CD14-positive monocyte (primary cell): Measurements from ENCODE around the gene TDRD1. TPM values are rescaled to one million over a fixed set of nuclear protein-coding genes. Genes with fewer than 3 reads are reported as not detected.

Experiments
- DNase-seq, 3 donors: peaks; one replicate each; pipeline ENCODE4 v3.0.0-alpha.2; 2011 to 2022
- H2AFZ ChIP-seq: 2 replicates; pipeline ENCODE4 v1.6.0; 2012; ENCODE audit warnings: mild to moderate bottlenecking, low read depth, low read length, inconsistent platforms; ENCODE audit not compliant: insufficient read depth, poor library complexity, severe bottlenecking
- H3K27ac ChIP-seq, 2 donors: 1 replicate in 1 of 2; 2 replicates in 1 of 2; pipeline ENCODE4 v1.5.1; 2012 to 2013; ENCODE audit warnings: low read length in 2 of 2, control low read depth in 1 of 2, inconsistent platforms in 1 of 2, low read depth in 1 of 2, mild to moderate bottlenecking in 1 of 2
- H3K27me3 ChIP-seq, 2 donors: one replicate each; pipeline versions ENCODE4 v1.6.0 to v1.6.1; 2011 to 2013; ENCODE audit warnings: low read length in 2 of 2; ENCODE audit not compliant: control insufficient read depth in 2 of 2, insufficient read depth in 2 of 2
- H3K36me3 ChIP-seq, 2 donors: replicated peaks in 1 of 2; 1 replicate in 1 of 2; 2 replicates in 1 of 2; pipeline versions ENCODE4 v1.5.1 to v1.6.1; 2012 to 2013; ENCODE audit warnings: low read length in 2 of 2, control low read depth in 1 of 2, inconsistent platforms in 1 of 2, mild to moderate bottlenecking in 1 of 2; ENCODE audit not compliant: insufficient read depth in 2 of 2, control insufficient read depth in 1 of 2
- H3K4me1 ChIP-seq, 2 donors: 1 replicate in 1 of 2; 2 replicates in 1 of 2; pipeline versions ENCODE4 v1.5.1 to v1.6.1; 2012 to 2013; ENCODE audit warnings: low read length in 2 of 2, control low read depth in 1 of 2, inconsistent platforms in 1 of 2, mild to moderate bottlenecking in 1 of 2, moderate library complexity in 1 of 2; ENCODE audit not compliant: insufficient read depth in 2 of 2, control insufficient read depth in 1 of 2
- H3K4me2 ChIP-seq: replicated peaks from 2 replicates; pipeline ENCODE3; 2012; ENCODE audit warnings: low read length, moderate library complexity, mild to moderate bottlenecking; ENCODE audit not compliant: poor library complexity, severe bottlenecking; ENCODE audit errors: extremely low read depth
- H3K4me3 ChIP-seq, 3 experiments: fragments of 200-600 bp in 1 of 3; sonication (generic) in 1 of 3; replicated peaks in 1 of 3; 1 replicate in 2 of 3; 2 replicates in 1 of 3; pipeline ENCODE4 v1.5.1; 2011 to 2013; ENCODE audit warnings: low read length in 3 of 3, mild to moderate bottlenecking in 3 of 3, control low read depth in 2 of 3, low read depth in 2 of 3, inconsistent platforms in 1 of 3, moderate library complexity in 1 of 3
- H3K79me2 ChIP-seq: 2 replicates; pipeline ENCODE4 v1.6.0; 2012; ENCODE audit warnings: mild to moderate bottlenecking, control low read depth, inconsistent platforms, low read length, moderate library complexity; ENCODE audit not compliant: insufficient read depth
- H3K9ac ChIP-seq: 2 replicates; pipeline ENCODE4 v1.6.0; 2017; ENCODE audit warnings: low read length, mild to moderate bottlenecking; ENCODE audit not compliant: insufficient read depth, poor library complexity, severe bottlenecking
- H3K9me3 ChIP-seq, 2 donors: replicated peaks in 1 of 2; 1 replicate in 1 of 2; 2 replicates in 1 of 2; pipeline versions ENCODE4 v1.5.1 to v1.6.1; 2012 to 2013; ENCODE audit warnings: low read length in 2 of 2, control low read depth in 1 of 2; ENCODE audit not compliant: control insufficient read depth in 1 of 2, insufficient read depth in 1 of 2
- H4K20me1 ChIP-seq: 2 replicates; pipeline ENCODE4 v1.6.0; 2012; ENCODE audit warnings: mild to moderate bottlenecking, low read length, control low read depth, moderate library complexity; ENCODE audit not compliant: insufficient read depth
- H3K27ac Mint-ChIP-seq, 7 donors: one replicate each; pipeline ENCODE4 v1.8.0; 2020; ENCODE audit warnings: mild to moderate bottlenecking in 7 of 7, mixed read lengths in 7 of 7, moderate library complexity in 6 of 7, inconsistent platforms in 2 of 7
- H3K27me3 Mint-ChIP-seq, 3 donors: one replicate each; pipeline ENCODE4 v1.8.0; 2021 to 2022; ENCODE audit warnings: low read depth in 3 of 3, mild to moderate bottlenecking in 3 of 3, mixed read lengths in 3 of 3, moderate library complexity in 3 of 3, inconsistent platforms in 1 of 3
- H3K36me3 Mint-ChIP-seq, 2 donors: one replicate each; pipeline ENCODE4 v1.8.0; 2020; ENCODE audit warnings: mixed read lengths in 2 of 2, inconsistent platforms in 1 of 2, mild to moderate bottlenecking in 1 of 2
- H3K4me1 Mint-ChIP-seq: one replicate; pipeline ENCODE4 v1.8.0; 2020; ENCODE audit warnings: mild to moderate bottlenecking, mixed read lengths
- H3K4me3 Mint-ChIP-seq, 2 donors: one replicate each; pipeline ENCODE4 v1.8.0; 2020; ENCODE audit warnings: mild to moderate bottlenecking in 2 of 2, mixed read lengths in 2 of 2, moderate library complexity in 1 of 2
- H3K9me3 Mint-ChIP-seq, 7 donors: one replicate each; pipeline ENCODE4 v1.8.0; 2020 to 2022; ENCODE audit warnings: mixed read lengths in 7 of 7, mild to moderate bottlenecking in 6 of 7, moderate library complexity in 6 of 7, inconsistent platforms in 2 of 7
- WGBS: methylation state at CpG from one replicate; pipeline ENCODE4 v1.1.5; 2013; ENCODE audit warnings: missing lambda C conversion rate; ENCODE audit not compliant: insufficient coverage; 5-methylcytosine and 5-hydroxymethylcytosine counted together
- intact Hi-C, 2 donors: fragments of 100-400 bp; cut with micrococcal nuclease; formaldehyde crosslinking; loops; one replicate each; pipeline versions ENCODE4 v1.15.0 to v1.15.1; 2023
- polyA plus RNA-seq, 3 donors: library from polyadenylated mRNA; depleted of rRNA in 1 of 3; unstranded in 2 of 3; stranded (reverse) in 1 of 3; fragments of 300-500 nt in 2 of 3; fragments of >200 nt in 1 of 3; fragmentation: Illumina TruSeq in 2 of 3; gene quantifications; 1 replicate in 2 of 3; 2 replicates in 1 of 3; pipeline ENCODE4 v1.2.3, GENCODE V29; 2012 to 2021
- TF ChIP-seq, protein P1 (sequence below): fragments of 200-600 bp; IDR thresholded peaks from one replicate; pipeline ENCODE4 v1.8.0; 2022; ENCODE audit warnings: antibody characterized with exemption, mild to moderate bottlenecking

Gene TDRD1
- polyA plus RNA-seq, 3 donors: not detected

GRCh38 chr10:114151486-114151885 is 27.7 kb upstream of the TDRD1 start:
- H4K20me1 ChIP-seq: no peaks in the 10 kb centered on the region
- Mint-ChIP-seq H3K4me3 (no peak overlapping the region), H3K9me3 (peaks cover 0 to 3% (median 0%) of the 10 kb centered on the region in 7 donors), H3K36me3 (peaks cover 73 to 82% of the 10 kb centered on the region in 2 donors), H3K4me1 (no peaks in the 10 kb centered on the region), H3K27ac (no peak overlapping the region), H3K27me3 (no peaks in the 10 kb centered on the region)
- H3K36me3 ChIP-seq: peaks cover 45 to 81% of the 10 kb centered on the region in 2 donors
- TF ChIP-seq, protein P1, sequence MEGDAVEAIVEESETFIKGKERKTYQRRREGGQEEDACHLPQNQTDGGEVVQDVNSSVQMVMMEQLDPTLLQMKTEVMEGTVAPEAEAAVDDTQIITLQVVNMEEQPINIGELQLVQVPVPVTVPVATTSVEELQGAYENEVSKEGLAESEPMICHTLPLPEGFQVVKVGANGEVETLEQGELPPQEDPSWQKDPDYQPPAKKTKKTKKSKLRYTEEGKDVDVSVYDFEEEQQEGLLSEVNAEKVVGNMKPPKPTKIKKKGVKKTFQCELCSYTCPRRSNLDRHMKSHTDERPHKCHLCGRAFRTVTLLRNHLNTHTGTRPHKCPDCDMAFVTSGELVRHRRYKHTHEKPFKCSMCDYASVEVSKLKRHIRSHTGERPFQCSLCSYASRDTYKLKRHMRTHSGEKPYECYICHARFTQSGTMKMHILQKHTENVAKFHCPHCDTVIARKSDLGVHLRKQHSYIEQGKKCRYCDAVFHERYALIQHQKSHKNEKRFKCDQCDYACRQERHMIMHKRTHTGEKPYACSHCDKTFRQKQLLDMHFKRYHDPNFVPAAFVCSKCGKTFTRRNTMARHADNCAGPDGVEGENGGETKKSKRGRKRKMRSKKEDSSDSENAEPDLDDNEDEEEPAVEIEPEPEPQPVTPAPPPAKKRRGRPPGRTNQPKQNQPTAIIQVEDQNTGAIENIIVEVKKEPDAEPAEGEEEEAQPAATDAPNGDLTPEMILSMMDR: no peak
- H3K4me2 ChIP-seq: no peak overlapping the region
- no peaks in the 10 kb centered on the region for H3K27me3 ChIP-seq
- intact Hi-C loops: no loop called here
- no CpG with 5 or more reads among the region's 2 CpGs for WGBS
- no peak overlapping the region for H2AFZ ChIP-seq
- no peak overlapping the region for H3K27ac ChIP-seq
- H3K4me1 ChIP-seq: no peaks in the 10 kb centered on the region
- peak in 1 of 3 donors; percentile 10 for DNase-seq
- H3K9ac ChIP-seq: no peak overlapping the region
- no peaks in the 10 kb centered on the region for H3K9me3 ChIP-seq
- no peak overlapping the region for H3K4me3 ChIP-seq
- no peaks in the 10 kb centered on the region for H3K79me2 ChIP-seq

- Histone ChIP-seq H3K9me3 (no peaks in the 10 kb centered on the region), H3K4me3 (no peak overlapping the region), H3K36me3 (peaks cover 47 to 81% of the 10 kb centered on the region in 2 donors), H3K4me2 (no peak overlapping the region), H3K4me1 (no peaks in the 10 kb centered on the region), H3K27ac (no peak overlapping the region), H2AFZ (no peak overlapping the region), H3K79me2 (no peaks in the 10 kb centered on the region), H3K9ac (no peak overlapping the region), H4K20me1 (no peaks in the 10 kb centered on the region), H3K27me3 (no peaks in the 10 kb centered on the region)
- intact Hi-C loops: no loop called here
- no peaks in the 10 kb centered on the region for H3K27me3 Mint-ChIP-seq
- no peak overlapping the region for H3K4me3 Mint-ChIP-seq
- H3K36me3 Mint-ChIP-seq: peaks cover 74 to 82% of the 10 kb centered on the region in 2 donors
- no peak for DNase-seq
- no peaks in the 10 kb centered on the region for H3K4me1 Mint-ChIP-seq
- TF ChIP-seq, protein P1: no peak
- peaks cover 0 to 3% (median 0%) of the 10 kb centered on the region in 7 donors for H3K9me3 Mint-ChIP-seq
- peak overlapping the region in 1 of 7 donors; percentile 44 for H3K27ac Mint-ChIP-seq
- no CpG with 5 or more reads among the region's 1 CpG for WGBS
These were observed 27.3 kb upstream of the TDRD1 start for GRCh38 chr10:114151892-114152291.
